H1 (cell line): Measurements from ENCODE around the gene TTC28. TPM values are rescaled to one million over a fixed set of nuclear protein-coding genes. Genes with fewer than 3 reads are reported as not detected.

Source experiments
- CBX8 ChIP-seq: fragments of 300-800, 300-1000 bp; sonication (generic); IDR thresholded peaks from 2 replicates; pipeline ENCODE4 v1.7.1; 2016; ENCODE audit warnings: low read depth, low read length, borderline replicate concordance
- NANOG ChIP-seq: IDR thresholded peaks from 2 replicates; pipeline ENCODE4 v1.6.1; 2011; ENCODE audit warnings: low read length, low read depth, mild to moderate bottlenecking, inconsistent platforms; ENCODE audit not compliant: insufficient read depth, poor library complexity, severe bottlenecking
- polyA plus RNA-seq, 7 experiments: library from polyadenylated mRNA; depleted of rRNA in 3 of 7; stranded (reverse) in 5 of 7; unstranded in 2 of 7; fragments of >200 nt in 5 of 7; fragments of 200-250 nt in 2 of 7; gene quantifications; 1 replicate in 5 of 7; 2 replicates in 1 of 7; 4 replicates in 1 of 7; pipeline versions ENCODE4 v1.2.1 to v1.2.3, GENCODE V29; 2011 to 2013; ENCODE audit warnings: missing spikeins in 2 of 7, mixed read lengths in 2 of 7
- total RNA-seq: library from RNA; stranded (reverse); fragmentation: NEBNext Ultra II Directional; extraction: Animal tissue kit (Norgen Biotek cat#: 25700); gene quantifications from 2 replicates; pipeline ENCODE4 v1.2.1, GENCODE V29; 2021
- TF ChIP-seq, protein P1 (sequence below): fragments of 300-600 bp; sonication (generic); IDR thresholded peaks from 2 replicates; pipeline ENCODE4 v1.7.1; 2012; ENCODE audit warnings: low read length, moderate library complexity, mild to moderate bottlenecking, inconsistent platforms; ENCODE audit not compliant: insufficient replicate concordance

The TTC28 gene
- total and polyA plus RNA-seq, 2 of the 8 experiments (the other 6 are each of a cell fraction or from before 2014, with no cell fraction given): 2.6 to 12.6 TPM

DNA sequence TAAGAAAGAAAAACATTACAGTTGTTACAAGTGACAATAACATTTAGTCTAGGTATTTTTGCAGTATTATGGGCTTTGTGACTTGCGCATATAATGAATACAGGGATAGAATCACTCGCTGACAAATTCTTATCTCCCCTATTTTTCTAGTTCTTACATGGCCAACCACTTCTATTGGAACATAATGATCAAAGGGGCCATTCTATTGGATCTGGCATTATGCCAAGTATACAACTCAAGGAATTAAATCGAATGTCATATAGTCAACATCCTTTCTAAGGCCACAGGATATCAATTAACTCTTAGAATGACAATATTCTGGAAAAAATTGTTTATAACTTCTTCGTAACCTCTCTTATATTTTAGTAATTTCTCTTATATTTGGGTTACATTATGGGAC, 272.0 kb downstream of the TTC28 start (continued):
- TF ChIP-seq, protein P1, sequence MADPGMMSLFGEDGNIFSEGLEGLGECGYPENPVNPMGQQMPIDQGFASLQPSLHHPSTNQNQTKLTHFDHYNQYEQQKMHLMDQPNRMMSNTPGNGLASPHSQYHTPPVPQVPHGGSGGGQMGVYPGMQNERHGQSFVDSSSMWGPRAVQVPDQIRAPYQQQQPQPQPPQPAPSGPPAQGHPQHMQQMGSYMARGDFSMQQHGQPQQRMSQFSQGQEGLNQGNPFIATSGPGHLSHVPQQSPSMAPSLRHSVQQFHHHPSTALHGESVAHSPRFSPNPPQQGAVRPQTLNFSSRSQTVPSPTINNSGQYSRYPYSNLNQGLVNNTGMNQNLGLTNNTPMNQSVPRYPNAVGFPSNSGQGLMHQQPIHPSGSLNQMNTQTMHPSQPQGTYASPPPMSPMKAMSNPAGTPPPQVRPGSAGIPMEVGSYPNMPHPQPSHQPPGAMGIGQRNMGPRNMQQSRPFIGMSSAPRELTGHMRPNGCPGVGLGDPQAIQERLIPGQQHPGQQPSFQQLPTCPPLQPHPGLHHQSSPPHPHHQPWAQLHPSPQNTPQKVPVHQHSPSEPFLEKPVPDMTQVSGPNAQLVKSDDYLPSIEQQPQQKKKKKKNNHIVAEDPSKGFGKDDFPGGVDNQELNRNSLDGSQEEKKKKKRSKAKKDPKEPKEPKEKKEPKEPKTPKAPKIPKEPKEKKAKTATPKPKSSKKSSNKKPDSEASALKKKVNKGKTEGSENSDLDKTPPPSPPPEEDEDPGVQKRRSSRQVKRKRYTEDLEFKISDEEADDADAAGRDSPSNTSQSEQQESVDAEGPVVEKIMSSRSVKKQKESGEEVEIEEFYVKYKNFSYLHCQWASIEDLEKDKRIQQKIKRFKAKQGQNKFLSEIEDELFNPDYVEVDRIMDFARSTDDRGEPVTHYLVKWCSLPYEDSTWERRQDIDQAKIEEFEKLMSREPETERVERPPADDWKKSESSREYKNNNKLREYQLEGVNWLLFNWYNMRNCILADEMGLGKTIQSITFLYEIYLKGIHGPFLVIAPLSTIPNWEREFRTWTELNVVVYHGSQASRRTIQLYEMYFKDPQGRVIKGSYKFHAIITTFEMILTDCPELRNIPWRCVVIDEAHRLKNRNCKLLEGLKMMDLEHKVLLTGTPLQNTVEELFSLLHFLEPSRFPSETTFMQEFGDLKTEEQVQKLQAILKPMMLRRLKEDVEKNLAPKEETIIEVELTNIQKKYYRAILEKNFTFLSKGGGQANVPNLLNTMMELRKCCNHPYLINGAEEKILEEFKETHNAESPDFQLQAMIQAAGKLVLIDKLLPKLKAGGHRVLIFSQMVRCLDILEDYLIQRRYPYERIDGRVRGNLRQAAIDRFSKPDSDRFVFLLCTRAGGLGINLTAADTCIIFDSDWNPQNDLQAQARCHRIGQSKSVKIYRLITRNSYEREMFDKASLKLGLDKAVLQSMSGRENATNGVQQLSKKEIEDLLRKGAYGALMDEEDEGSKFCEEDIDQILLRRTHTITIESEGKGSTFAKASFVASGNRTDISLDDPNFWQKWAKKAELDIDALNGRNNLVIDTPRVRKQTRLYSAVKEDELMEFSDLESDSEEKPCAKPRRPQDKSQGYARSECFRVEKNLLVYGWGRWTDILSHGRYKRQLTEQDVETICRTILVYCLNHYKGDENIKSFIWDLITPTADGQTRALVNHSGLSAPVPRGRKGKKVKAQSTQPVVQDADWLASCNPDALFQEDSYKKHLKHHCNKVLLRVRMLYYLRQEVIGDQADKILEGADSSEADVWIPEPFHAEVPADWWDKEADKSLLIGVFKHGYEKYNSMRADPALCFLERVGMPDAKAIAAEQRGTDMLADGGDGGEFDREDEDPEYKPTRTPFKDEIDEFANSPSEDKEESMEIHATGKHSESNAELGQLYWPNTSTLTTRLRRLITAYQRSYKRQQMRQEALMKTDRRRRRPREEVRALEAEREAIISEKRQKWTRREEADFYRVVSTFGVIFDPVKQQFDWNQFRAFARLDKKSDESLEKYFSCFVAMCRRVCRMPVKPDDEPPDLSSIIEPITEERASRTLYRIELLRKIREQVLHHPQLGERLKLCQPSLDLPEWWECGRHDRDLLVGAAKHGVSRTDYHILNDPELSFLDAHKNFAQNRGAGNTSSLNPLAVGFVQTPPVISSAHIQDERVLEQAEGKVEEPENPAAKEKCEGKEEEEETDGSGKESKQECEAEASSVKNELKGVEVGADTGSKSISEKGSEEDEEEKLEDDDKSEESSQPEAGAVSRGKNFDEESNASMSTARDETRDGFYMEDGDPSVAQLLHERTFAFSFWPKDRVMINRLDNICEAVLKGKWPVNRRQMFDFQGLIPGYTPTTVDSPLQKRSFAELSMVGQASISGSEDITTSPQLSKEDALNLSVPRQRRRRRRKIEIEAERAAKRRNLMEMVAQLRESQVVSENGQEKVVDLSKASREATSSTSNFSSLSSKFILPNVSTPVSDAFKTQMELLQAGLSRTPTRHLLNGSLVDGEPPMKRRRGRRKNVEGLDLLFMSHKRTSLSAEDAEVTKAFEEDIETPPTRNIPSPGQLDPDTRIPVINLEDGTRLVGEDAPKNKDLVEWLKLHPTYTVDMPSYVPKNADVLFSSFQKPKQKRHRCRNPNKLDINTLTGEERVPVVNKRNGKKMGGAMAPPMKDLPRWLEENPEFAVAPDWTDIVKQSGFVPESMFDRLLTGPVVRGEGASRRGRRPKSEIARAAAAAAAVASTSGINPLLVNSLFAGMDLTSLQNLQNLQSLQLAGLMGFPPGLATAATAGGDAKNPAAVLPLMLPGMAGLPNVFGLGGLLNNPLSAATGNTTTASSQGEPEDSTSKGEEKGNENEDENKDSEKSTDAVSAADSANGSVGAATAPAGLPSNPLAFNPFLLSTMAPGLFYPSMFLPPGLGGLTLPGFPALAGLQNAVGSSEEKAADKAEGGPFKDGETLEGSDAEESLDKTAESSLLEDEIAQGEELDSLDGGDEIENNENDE: no peak
- TF ChIP-seq NANOG (no peak), CBX8 (no peak)
